GM12892 (cell line): ENCODE results near the gene MTX3.

Experiments used
- DNase-seq: peaks from one replicate; pipeline ENCODE4 v3.0.0; 2011; ENCODE audit not compliant: insufficient read length
- FAIRE-seq: peaks from 2 replicates; lab custom pipeline; 2011; peaks lifted over from hg19 to GRCh38; lab: Jason Lieb, UNC
- POLR2A ChIP-seq: IDR thresholded peaks from 2 replicates; pipeline ENCODE4 v1.6.1; 2011; ENCODE audit warnings: low read depth, low read length, control low read depth
- POLR2AphosphoS5 ChIP-seq: IDR thresholded peaks from 2 replicates; pipeline ENCODE4 v1.6.1; 2011; ENCODE audit warnings: low read depth, low read length, control low read depth
- TAF1 ChIP-seq: IDR thresholded peaks from 2 replicates; pipeline ENCODE4 v1.6.1; 2011; ENCODE audit warnings: low read depth, mild to moderate bottlenecking, control low read depth, low read length, borderline replicate concordance

MTX3 gene

DNA sequence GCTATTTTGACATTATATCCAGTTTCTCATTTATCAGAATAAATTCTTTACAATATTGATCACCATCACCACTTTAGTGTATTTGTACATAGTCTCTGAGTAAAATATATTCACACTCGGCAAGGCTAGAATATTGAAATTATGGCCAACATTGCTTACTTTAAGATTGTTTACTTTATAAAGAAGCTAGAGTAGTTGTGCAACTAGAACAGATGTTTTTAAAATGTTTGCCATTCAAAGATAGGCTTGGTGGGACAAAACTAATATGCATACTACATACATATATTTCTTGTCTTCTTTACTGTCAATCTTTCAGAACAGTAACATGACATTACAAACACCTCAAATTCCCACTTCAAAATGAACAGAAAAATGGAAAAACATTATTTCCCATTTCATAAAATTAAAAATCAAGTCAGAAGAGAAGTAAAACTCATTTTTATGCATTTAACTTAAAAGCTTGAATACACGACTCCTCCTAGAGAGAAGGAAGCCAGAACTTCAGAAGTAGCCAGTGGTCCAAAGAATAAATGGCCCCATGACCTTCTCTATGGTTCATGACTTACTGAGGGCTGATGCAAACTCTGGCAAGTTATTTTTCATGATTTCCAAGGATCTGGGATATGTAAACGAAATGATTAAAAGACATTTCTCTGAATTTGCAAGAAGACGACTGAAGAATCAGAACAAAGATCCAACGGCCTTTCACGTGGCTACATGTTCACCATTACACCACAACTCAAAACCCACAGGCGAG is 14.1 kb downstream of the MTX3 start:
- TF ChIP-seq POLR2A: no peak
- no peak for TF ChIP-seq POLR2AphosphoS5
- no peak for TF ChIP-seq TAF1
- no peak for FAIRE-seq
- DNase-seq: no peak

DNA sequence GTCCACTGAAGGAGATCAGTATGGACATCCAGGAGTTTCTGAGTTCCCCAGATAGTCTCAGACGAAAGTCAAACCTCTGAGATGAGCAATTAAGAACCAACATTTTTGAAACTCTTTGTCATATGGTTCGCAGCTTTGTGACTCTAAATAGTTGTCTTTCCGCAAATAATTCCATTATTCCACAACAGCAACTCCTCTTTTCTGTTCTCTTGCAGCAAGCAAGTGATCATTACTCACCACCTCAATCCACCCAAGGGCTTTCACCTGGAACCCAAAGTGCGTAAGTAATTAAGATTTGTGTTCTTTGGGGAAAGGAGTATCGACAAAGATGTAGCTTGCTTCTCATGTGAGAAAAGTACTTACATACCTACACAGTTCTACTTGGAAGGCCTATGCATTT is 15.6 kb downstream of the MTX3 start:
- no peak for FAIRE-seq
- no peak for DNase-seq
- no peak for TF ChIP-seq POLR2AphosphoS5
- no peak for TF ChIP-seq TAF1
- TF ChIP-seq POLR2A: no peak

DNA sequence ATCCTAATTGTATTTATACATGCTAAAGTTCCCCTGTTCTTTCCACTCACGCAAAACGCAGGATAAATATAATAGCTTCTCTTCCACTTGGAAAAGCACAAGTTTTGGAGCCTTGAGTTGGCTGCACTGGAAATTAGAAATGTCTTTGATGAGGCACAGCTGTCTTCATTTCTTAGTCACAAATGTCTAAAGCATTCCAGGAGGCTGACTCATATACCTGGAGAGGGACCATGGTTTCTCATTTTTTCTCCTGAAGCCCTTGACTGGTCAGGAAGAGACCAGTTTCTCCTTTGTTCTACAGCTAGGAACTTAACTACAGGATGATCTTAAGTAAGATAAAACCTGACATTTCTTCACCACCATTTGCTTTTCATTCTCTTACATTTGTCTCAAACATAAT is 16.2 kb downstream of the MTX3 start:
- no peak for DNase-seq
- TF ChIP-seq POLR2AphosphoS5 (no peak), POLR2A (no peak), TAF1 (no peak)
- FAIRE-seq: no peak

GRCh38 chr5:79973996-79974395 is 17.1 kb downstream of the MTX3 start:
- DNase-seq (no peak), FAIRE-seq (no peak)
- TF ChIP-seq TAF1 (no peak), POLR2AphosphoS5 (no peak), POLR2A (no peak)

GRCh38 chr5:79973511-79973910 is 17.6 kb downstream of the MTX3 start:
- DNase-seq (no peak), FAIRE-seq (no peak)
- TF ChIP-seq POLR2A (no peak), TAF1 (no peak), POLR2AphosphoS5 (no peak)

DNA sequence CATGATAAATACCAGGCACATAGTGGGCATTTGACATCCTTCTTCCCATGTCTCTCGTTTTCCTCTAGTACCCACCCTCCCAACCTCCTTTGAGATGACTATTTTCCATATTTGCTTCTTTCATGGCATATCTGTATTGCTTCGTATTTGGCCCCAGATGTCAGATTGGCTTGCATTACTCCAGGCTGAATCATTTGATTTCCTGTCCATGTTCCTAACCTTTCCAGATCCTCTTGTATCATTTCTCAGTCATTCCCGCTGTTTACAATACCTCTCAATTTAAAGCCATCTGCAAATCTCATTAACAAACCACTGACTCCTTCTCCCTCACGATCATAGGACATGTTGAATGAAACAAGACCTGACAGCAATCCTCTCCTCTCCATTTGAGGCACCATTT is 19.9 kb downstream of the MTX3 start:
- no peak for DNase-seq
- no peak for TF ChIP-seq POLR2AphosphoS5
- no peak for TF ChIP-seq POLR2A
- no peak for TF ChIP-seq TAF1
- FAIRE-seq: no peak

- DNase-seq (no peak), FAIRE-seq (no peak)
- TF ChIP-seq TAF1: no peak
- no peak for TF ChIP-seq POLR2A
- no peak for TF ChIP-seq POLR2AphosphoS5
Measured at GRCh38 chr5:79966448-79966847, 24.6 kb downstream of the MTX3 start.

GRCh38 chr5:79964136-79964535 is 26.9 kb downstream of the MTX3 start:
- TF ChIP-seq POLR2AphosphoS5: no peak
- no peak for TF ChIP-seq POLR2A
- no peak for TF ChIP-seq TAF1
- no peak for DNase-seq
- FAIRE-seq: no peak

DNA sequence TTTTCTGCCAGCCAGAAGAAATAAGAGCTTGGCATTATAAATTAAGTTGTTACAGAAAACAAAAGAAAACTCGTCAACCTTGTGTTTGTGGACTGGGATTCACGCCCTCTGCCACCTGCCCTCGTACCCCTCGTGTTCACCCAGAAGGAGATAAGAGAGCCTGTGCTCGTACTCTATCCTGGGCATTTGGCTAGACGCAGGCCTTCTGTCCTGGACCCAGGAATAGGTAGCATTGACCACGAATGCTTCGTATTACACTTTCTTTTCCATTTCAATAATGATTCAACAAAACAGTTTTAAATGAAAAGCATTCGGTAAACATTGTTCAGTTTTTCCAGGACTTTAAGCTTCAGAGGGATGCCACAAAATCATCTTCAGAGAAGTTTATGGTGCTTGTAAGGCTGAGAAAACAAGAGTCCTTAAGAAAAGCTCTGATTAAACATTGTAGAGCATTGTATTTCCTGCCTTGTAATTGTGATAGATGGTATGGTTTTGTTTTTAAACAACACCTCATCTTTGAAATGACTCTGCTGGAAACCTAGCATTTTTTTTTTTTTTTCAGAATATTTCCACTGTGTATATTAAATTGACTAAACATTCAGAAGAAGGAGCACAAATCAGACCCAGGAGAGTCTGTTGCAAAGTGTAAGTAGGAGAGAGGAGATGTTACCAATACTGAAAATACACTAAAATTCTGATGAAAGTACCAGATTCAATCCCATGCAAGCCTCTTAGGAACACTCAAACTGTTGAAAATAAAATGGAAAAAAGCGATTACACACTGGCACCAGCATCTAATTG is 27.6 kb downstream of the MTX3 start:
- DNase-seq: no peak
- TF ChIP-seq TAF1 (no peak), POLR2A (no peak), POLR2AphosphoS5 (no peak)
- FAIRE-seq: no peak

DNA sequence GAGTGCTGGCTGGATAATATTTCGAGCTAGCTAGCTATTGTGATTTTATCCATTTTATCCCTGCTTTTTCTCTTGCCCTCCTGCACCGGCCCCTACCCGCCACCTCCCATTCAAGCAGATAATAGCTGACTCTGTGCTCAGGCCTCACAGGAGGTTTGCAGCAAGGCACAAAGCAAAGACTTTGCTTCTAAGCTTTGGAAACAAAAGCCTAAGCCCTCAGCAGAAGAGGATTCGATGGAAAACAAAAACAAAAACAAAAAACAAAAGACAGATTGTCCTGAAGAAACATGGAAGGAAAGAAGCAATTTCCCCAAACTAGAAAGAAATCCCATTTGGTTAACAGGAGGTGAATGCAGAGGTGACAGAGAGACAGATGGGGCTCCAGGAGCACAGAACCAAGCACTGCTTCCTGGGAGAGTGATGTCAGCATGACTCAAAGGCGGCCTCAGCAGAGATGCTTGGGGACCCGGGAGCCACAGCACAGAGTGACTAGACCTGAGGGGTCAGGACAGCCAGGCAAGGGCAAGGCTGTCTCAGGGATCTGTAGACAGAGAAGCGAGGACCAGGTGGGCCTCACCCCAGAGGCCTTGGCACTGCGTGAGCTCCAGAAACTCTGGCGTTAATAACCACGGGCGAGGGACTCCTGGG is 28.4 kb downstream of the MTX3 start:
- DNase-seq (no peak), FAIRE-seq (no peak)
- no peak for TF ChIP-seq POLR2A
- TF ChIP-seq TAF1: no peak
- TF ChIP-seq POLR2AphosphoS5: no peak
